ENCODE data around the gene UBE2Z. TPM values are rescaled to one million over a fixed set of nuclear protein-coding genes. Genes with fewer than 3 reads are reported as not detected.

The UBE2Z gene
- total and polyA plus RNA-seq, 2 of the 13 experiments (the other 11 are each of a cell fraction or from before 2014, with no cell fraction given), result 63.2 to 122 TPM

DNA sequence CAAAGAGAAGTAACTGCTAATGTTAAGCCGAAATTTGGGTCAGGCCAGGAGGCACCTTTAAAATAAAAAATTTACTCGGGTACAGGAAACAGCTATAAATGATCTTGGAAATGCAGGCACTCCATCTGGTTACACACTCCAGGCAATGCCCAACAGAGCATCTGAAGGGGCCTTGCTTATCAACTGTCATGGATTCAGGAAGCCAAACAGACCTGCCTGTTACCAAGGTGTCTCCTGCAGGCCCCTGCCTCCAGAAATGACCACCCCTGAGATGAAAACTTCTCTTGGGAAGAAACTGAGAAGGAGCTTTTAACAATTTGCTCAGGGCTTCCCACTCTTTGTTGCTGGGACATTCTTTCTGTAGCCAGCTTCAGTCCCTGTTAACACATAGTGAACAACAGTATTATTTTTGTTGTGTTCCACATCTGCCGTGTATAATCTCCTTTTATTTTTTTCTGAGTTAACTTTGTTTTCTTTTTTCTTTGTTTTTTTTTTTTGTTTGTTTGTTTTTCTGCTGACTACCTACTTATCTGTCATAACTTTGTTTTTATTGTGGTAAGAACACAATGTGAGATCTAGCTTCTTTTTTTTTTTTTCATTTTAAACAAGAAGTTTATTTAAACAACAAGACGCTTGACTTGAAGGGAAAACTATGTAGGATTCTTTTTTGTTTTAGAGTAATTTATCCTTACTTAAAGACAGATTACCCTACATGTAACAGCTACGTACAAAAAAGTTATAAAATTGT, 34.3 kb upstream of the UBE2Z start:
- CTCF ChIA-PET (ENCODE audit: low intra/inter-chr PET ratio, low total read pairs), result no interaction called here
- Histone ChIP-seq H3K9ac (ENCODE audit: insufficient read depth, low read depth, low read length) (no peak overlapping the region), H3K4me3 (replicated peaks in 1 of 3; ENCODE audit: insufficient read depth in 1 of 3, low read depth in 2 of 3, low read length in 3 of 3) (no peak overlapping the region), H2AFZ (ENCODE audit: low read length) (no peak overlapping the region), H4K20me1 (ENCODE audit: insufficient read depth, low read length) (no peaks in the 10 kb centered on the region), H3K79me2 (ENCODE audit: insufficient read depth, low read length) (no peaks in the 10 kb centered on the region), H3K4me1 (ENCODE audit: insufficient read depth, low read length) (peaks cover 74% of the 10 kb centered on the region), H3K9me3 (ENCODE audit: low read length) (no peaks in the 10 kb centered on the region), H3K27ac (ENCODE audit: extremely low read length, insufficient read depth, low read length) (peak overlapping the region; percentile 17), H3K36me3 (replicated peaks in 1 of 2; ENCODE audit: control insufficient read depth in 1 of 2, insufficient read depth in 2 of 2, low read length in 2 of 2) (no peaks in the 10 kb centered on the region), H3K4me2 (ENCODE audit: low read depth, low read length) (no peak overlapping the region), H3K27me3 (ENCODE audit: control insufficient read depth in 1 of 2, insufficient read depth in 2 of 2, low read length in 2 of 2) (no peaks in the 10 kb centered on the region)
- POLR2A ChIA-PET, result interaction anchor here (1.1 to 4.4 kb wide), 3 partner anchors 11 to 78 kb away, joined by 3 to 34 read pairs (median 4); partner anchors contain the start of gene ATP5MC1
- no TSS peak for BruUV-seq (replicated peaks)
- FAIRE-seq (no peak), DNase-seq (ENCODE audit: low spot score) (no peak), ATAC-seq (no peak)
- intact Hi-C loops (cut with micrococcal nuclease; ENCODE audit: unreplicated experiment) (no loop called here), in situ Hi-C loops (cut with HindIII; ENCODE audit: extremely low pct_ligation_motif_present, low pct_unique_long_range_greater_than_20kb) (no loop called here)
- TF ChIP-seq PCBP2 (optimal IDR thresholded peaks at IDR 0.05; ENCODE audit: low read depth, low read length, poor library complexity, severe bottlenecking), result peak; percentile 15
- TF ChIP-seq CREB1 (IDR thresholded peaks at IDR 0.05), result no peak
- no peak for TF ChIP-seq CREB1 (CRISPR knock-in tag; IDR thresholded peaks at IDR 0.05)
- TF ChIP-seq, protein P1, sequence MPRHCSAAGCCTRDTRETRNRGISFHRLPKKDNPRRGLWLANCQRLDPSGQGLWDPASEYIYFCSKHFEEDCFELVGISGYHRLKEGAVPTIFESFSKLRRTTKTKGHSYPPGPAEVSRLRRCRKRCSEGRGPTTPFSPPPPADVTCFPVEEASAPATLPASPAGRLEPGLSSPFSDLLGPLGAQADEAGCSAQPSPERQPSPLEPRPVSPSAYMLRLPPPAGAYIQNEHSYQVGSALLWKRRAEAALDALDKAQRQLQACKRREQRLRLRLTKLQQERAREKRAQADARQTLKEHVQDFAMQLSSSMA (CRISPR knock-in tag; IDR thresholded peaks at IDR 0.05), result no peak
- WGBS (ENCODE audit: low lambda C conversion rate), result 82% methylated on average over 5 of the region's 5 CpGs

Data from HepG2 (cell line).